HEK293 (cell line): ENCODE data around the gene CLDN6.

Experiments used
- GLI2 ChIP-seq: fragments of 450-650 bp; formaldehyde crosslinking; IDR thresholded peaks from 2 replicates; pipeline ENCODE4; 2017; ENCODE audit warnings: missing biosample characterization, missing genetic modification characterization, low read depth, borderline replicate concordance
- GLI4 ChIP-seq: fragments of 450-650 bp; formaldehyde crosslinking; IDR thresholded peaks from 2 replicates; pipeline ENCODE4 v1.5.1; 2016; ENCODE audit warnings: missing biosample characterization, missing genetic modification characterization
- GLIS2 ChIP-seq: fragments of 450-650 bp; formaldehyde crosslinking; IDR thresholded peaks from 2 replicates; pipeline ENCODE4 v1.5.1; 2016; ENCODE audit warnings: missing biosample characterization, missing genetic modification characterization
- HOXC10 ChIP-seq: sonication (generic); formaldehyde crosslinking; IDR thresholded peaks from 2 replicates; pipeline ENCODE4 v1.8.1; 2023; ENCODE audit warnings: mild to moderate bottlenecking, missing genetic modification reagents
- KLF16 ChIP-seq: fragments of 450-650 bp; formaldehyde crosslinking; IDR thresholded peaks from 2 replicates; pipeline ENCODE4 v1.5.1; 2017; ENCODE audit warnings: missing biosample characterization, missing genetic modification characterization
- KLF7 ChIP-seq: fragments of 450-650 bp; formaldehyde crosslinking; IDR thresholded peaks from 2 replicates; pipeline ENCODE4 v1.5.1; 2016; ENCODE audit warnings: missing biosample characterization, missing genetic modification characterization, borderline replicate concordance
- KLF9 ChIP-seq: fragments of 450-650 bp; formaldehyde crosslinking; IDR thresholded peaks from 2 replicates; pipeline ENCODE4 v1.5.1; 2016; ENCODE audit warnings: missing biosample characterization, missing genetic modification characterization, low read depth
- MYNN ChIP-seq: fragments of 450-650 bp; formaldehyde crosslinking; IDR thresholded peaks from 2 replicates; pipeline ENCODE4 v1.5.1; 2016; ENCODE audit warnings: missing biosample characterization, missing genetic modification characterization, borderline replicate concordance
- PRDM1 ChIP-seq: fragments of 450-650 bp; formaldehyde crosslinking; IDR thresholded peaks from 2 replicates; pipeline ENCODE4; 2016; ENCODE audit warnings: missing biosample characterization, missing genetic modification characterization
- REST ChIP-seq: fragments of 450-650 bp; formaldehyde crosslinking; IDR thresholded peaks from 2 replicates; pipeline ENCODE4 v1.5.1; 2016; ENCODE audit warnings: missing biosample characterization, missing genetic modification characterization
- SCRT1 ChIP-seq: fragments of 450-650 bp; formaldehyde crosslinking; IDR thresholded peaks from 2 replicates; pipeline ENCODE4 v1.5.1; 2016; ENCODE audit warnings: missing biosample characterization, missing genetic modification characterization, borderline replicate concordance
- TRIM28 ChIP-seq: IDR thresholded peaks from 2 replicates; pipeline ENCODE4 v1.6.1; 2011; ENCODE audit warnings: low read length, control low read depth, borderline replicate concordance
- YY1 ChIP-seq: fragments of 450-650 bp; formaldehyde crosslinking; IDR thresholded peaks from 2 replicates; pipeline ENCODE4 v1.5.1; 2018; ENCODE audit warnings: missing biosample characterization, missing genetic modification characterization
- ZBTB11 ChIP-seq: fragments of 450-650 bp; formaldehyde crosslinking; conservative IDR thresholded peaks from 2 replicates; pipeline ENCODE4 v1.5.1; 2016; ENCODE audit warnings: low read depth, missing biosample characterization, missing genetic modification characterization
- ZEB2 ChIP-seq: fragments of 450-650 bp; formaldehyde crosslinking; IDR thresholded peaks from 2 replicates; pipeline ENCODE4 v1.5.1; 2016; ENCODE audit warnings: missing biosample characterization, missing genetic modification characterization
- ZIC2 ChIP-seq: fragments of 450-650 bp; formaldehyde crosslinking; IDR thresholded peaks from 2 replicates; pipeline ENCODE4 v1.5.1; 2016; ENCODE audit warnings: missing biosample characterization, missing genetic modification characterization
- ZNF132 ChIP-seq: fragments of 450-650 bp; formaldehyde crosslinking; IDR thresholded peaks from 2 replicates; pipeline ENCODE4 v1.5.1; 2017; ENCODE audit warnings: missing biosample characterization, missing genetic modification characterization, borderline replicate concordance
- ZNF133 ChIP-seq: fragments of 450-650 bp; formaldehyde crosslinking; IDR thresholded peaks from 2 replicates; pipeline ENCODE4 v1.5.1; 2016; ENCODE audit warnings: missing biosample characterization, missing genetic modification characterization
- ZNF184 ChIP-seq: fragments of 450-650 bp; IDR thresholded peaks from 2 replicates; pipeline ENCODE4 v1.5.1; 2018; ENCODE audit warnings: missing biosample characterization, mild to moderate bottlenecking, missing genetic modification characterization
- ZNF19 ChIP-seq: fragments of 450-650 bp; formaldehyde crosslinking; IDR thresholded peaks from 2 replicates; pipeline ENCODE4; 2016; ENCODE audit warnings: missing biosample characterization, missing genetic modification characterization, low read depth
- ZNF2 ChIP-seq: fragments of 450-650 bp; formaldehyde crosslinking; IDR thresholded peaks from 2 replicates; pipeline ENCODE4 v1.5.1; 2016; ENCODE audit warnings: missing biosample characterization, missing genetic modification characterization
- ZNF26 ChIP-seq: fragments of 450-650 bp; formaldehyde crosslinking; IDR thresholded peaks from 2 replicates; pipeline ENCODE4 v1.5.1; 2016; ENCODE audit warnings: missing biosample characterization, missing genetic modification characterization
- ZNF362 ChIP-seq: fragments of 450-650 bp; formaldehyde crosslinking; IDR thresholded peaks from 2 replicates; pipeline ENCODE4 v1.5.1; 2016; ENCODE audit warnings: missing biosample characterization, missing genetic modification characterization
- ZNF394 ChIP-seq: fragments of 450-650 bp; formaldehyde crosslinking; IDR thresholded peaks from 2 replicates; pipeline ENCODE4 v1.5.1; 2016; ENCODE audit warnings: missing biosample characterization, missing genetic modification characterization, mild to moderate bottlenecking, moderate library complexity, borderline replicate concordance
- ZNF404 ChIP-seq: fragments of 450-650 bp; formaldehyde crosslinking; IDR thresholded peaks from 2 replicates; pipeline ENCODE4 v1.5.1; 2017; ENCODE audit warnings: missing biosample characterization, missing genetic modification characterization
- ZNF514 ChIP-seq: fragments of 450-650 bp; formaldehyde crosslinking; IDR thresholded peaks from 2 replicates; pipeline ENCODE4 v1.5.1; 2016; ENCODE audit warnings: missing biosample characterization, missing genetic modification characterization
- ZNF521 ChIP-seq: fragments of 450-650 bp; formaldehyde crosslinking; IDR thresholded peaks from 2 replicates; pipeline ENCODE4 v1.5.1; 2017; ENCODE audit warnings: missing biosample characterization, mild to moderate bottlenecking, missing genetic modification characterization
- ZNF624 ChIP-seq: fragments of 450-650 bp; formaldehyde crosslinking; IDR thresholded peaks from 2 replicates; pipeline ENCODE4 v1.5.1; 2017; ENCODE audit warnings: missing biosample characterization, missing genetic modification characterization
- ZNF707 ChIP-seq: fragments of 450-650 bp; formaldehyde crosslinking; IDR thresholded peaks from 2 replicates; pipeline ENCODE4 v1.5.1; 2016; ENCODE audit warnings: missing biosample characterization, missing genetic modification characterization
- ZNF747 ChIP-seq: fragments of 450-650 bp; formaldehyde crosslinking; IDR thresholded peaks from 2 replicates; pipeline ENCODE4 v1.5.1; 2016; ENCODE audit warnings: missing biosample characterization, missing genetic modification characterization
- ZNF785 ChIP-seq: fragments of 450-650 bp; formaldehyde crosslinking; IDR thresholded peaks from 2 replicates; pipeline ENCODE4 v1.5.1; 2016; ENCODE audit warnings: missing biosample characterization, missing genetic modification characterization
- ZSCAN30 ChIP-seq: fragments of 450-650 bp; IDR thresholded peaks from 2 replicates; pipeline ENCODE4 v1.5.1; 2018; ENCODE audit warnings: missing biosample characterization, mild to moderate bottlenecking, missing genetic modification characterization, moderate library complexity

The CLDN6 gene

GRCh38 chr16:3059041-3059722 lies 41.2 kb upstream of the CLDN6 start (continued):
- TF ChIP-seq ZNF26 (no peak), ZNF132 (tag by site-specific recombination) (no peak), HOXC10 (CRISPR knock-in tag) (no peak), KLF16 (tag by site-specific recombination) (peak; percentile 77), ZBTB11 (tag by site-specific recombination) (no peak; the same call in 1 of the 2 replicates), ZNF747 (tag by site-specific recombination) (no peak), ZNF707 (tag by site-specific recombination) (no peak), ZNF2 (tag by site-specific recombination) (peak; percentile 34; the same call in 1 of the 2 replicates), KLF7 (tag by site-specific recombination) (no peak; the same call in 1 of the 2 replicates), PRDM1 (tag by site-specific recombination) (no peak), ZEB2 (tag by site-specific recombination) (peak; percentile 79), MYNN (tag by site-specific recombination) (no peak), ZNF521 (no peak), ZNF362 (tag by site-specific recombination) (no peak), KLF9 (tag by site-specific recombination) (peak; percentile 78), ZSCAN30 (tag by site-specific recombination) (peak; percentile 88), SCRT1 (no peak), ZIC2 (tag by site-specific recombination) (peak; percentile 93), GLIS2 (tag by site-specific recombination) (peak; percentile 79), TRIM28 (no peak), GLI4 (no peak), ZNF785 (tag by site-specific recombination) (no peak), ZNF514 (tag by site-specific recombination) (no peak), ZNF19 (tag by site-specific recombination) (no peak), YY1 (tag by site-specific recombination) (no peak), ZNF133 (tag by site-specific recombination) (no peak), ZNF184 (tag by site-specific recombination) (peak; percentile 36; the same call in 1 of the 2 replicates), GLI2 (tag by site-specific recombination) (no peak), ZNF394 (tag by site-specific recombination) (no peak), REST (tag by site-specific recombination) (peak; percentile 36; the same call in 1 of the 2 replicates), ZNF404 (no peak), ZNF624 (no peak)
